RWPE1 (cell line): Measurements from ENCODE around the gene KAZN.

Source experiments
- CTCF ChIA-PET: fragments of 350-600 bp; sonication (Branson Sonifier 250); formaldehyde crosslinking; extraction: SDS; loops from one replicate; lab custom pipeline; 2021; lab: Yijun Ruan, JAX
- POLR2A ChIA-PET: fragments of 400-600 bp; formaldehyde crosslinking; extraction: SDS; loops from one replicate; lab custom pipeline; 2020; ENCODE audit warnings: antibody characterized with exemption; ENCODE audit not compliant: low non-redundant PET; lab: Yijun Ruan, JAX
- DNase-seq: peaks from one replicate; pipeline ENCODE4 v3.0.0; 2012; ENCODE audit warnings: low spot score
- H3K27ac ChIP-seq: fragments of 450-650 bp; 2 replicates; pipeline ENCODE4 v1.5.1; 2017
- TF ChIP-seq, protein P1 (sequence below): fragments of 450-650 bp; conservative IDR thresholded peaks from 2 replicates; pipeline ENCODE4 v1.5.1; 2017; ENCODE audit warnings: low read depth, mild to moderate bottlenecking

The KAZN gene

GRCh38 chr1:15155191-15155590 lies 556.7 kb downstream of the KAZN start:
- ChIA-PET POLR2A (no interaction called here), CTCF (interaction anchor here (0.5 kb wide), 1 partner anchor 828 kb away, joined by 3 read pairs; no protein-coding TSS in a partner anchor)
- peak overlapping the region; percentile 88 for H3K27ac ChIP-seq
- TF ChIP-seq, protein P1, sequence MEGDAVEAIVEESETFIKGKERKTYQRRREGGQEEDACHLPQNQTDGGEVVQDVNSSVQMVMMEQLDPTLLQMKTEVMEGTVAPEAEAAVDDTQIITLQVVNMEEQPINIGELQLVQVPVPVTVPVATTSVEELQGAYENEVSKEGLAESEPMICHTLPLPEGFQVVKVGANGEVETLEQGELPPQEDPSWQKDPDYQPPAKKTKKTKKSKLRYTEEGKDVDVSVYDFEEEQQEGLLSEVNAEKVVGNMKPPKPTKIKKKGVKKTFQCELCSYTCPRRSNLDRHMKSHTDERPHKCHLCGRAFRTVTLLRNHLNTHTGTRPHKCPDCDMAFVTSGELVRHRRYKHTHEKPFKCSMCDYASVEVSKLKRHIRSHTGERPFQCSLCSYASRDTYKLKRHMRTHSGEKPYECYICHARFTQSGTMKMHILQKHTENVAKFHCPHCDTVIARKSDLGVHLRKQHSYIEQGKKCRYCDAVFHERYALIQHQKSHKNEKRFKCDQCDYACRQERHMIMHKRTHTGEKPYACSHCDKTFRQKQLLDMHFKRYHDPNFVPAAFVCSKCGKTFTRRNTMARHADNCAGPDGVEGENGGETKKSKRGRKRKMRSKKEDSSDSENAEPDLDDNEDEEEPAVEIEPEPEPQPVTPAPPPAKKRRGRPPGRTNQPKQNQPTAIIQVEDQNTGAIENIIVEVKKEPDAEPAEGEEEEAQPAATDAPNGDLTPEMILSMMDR = no peak
- no peak for DNase-seq

- no peak for DNase-seq
- TF ChIP-seq, protein P1 = no peak
- ChIA-PET POLR2A (no interaction called here), CTCF (interaction anchor here (0.6 to 1.6 kb wide), 5 partner anchors 22 to 315 kb away, joined by 3 to 4 read pairs (median 3); no protein-coding TSS in a partner anchor)
- H3K27ac ChIP-seq = peak overlapping the region; percentile 88
These were observed 557.6 kb downstream of the KAZN start for GRCh38 chr1:15155888-15156741.

DNA sequence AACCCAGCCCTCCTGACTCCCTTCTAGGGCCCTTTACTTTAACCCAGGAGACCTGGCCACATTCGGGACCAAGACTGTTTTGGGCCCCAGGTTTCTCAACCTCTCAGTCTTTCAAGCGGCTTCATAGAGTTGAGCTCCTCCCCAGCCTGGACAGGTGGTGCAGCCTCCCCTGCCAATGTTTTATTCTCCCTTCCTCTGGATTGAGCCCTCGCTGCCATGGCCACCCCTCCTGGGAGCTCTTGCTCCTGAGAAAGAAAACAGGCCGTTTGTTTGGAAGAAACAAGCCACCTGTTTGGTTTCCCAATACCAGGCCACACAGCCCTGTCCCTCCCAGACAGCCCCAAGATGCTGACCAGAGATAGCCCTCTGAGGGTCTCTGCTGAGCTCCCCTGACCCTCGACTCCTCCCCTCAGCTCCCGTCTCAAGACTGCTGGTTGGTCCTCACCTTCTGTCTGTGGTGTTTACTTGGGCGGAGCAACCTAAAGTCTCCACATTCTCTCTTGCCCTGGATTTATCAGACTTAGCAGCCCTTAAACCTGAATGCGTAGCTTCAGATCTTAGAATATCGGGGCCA lies 558.4 kb downstream of the KAZN start:
- POLR2A ChIA-PET = no interaction called here
- no peak for DNase-seq
- TF ChIP-seq, protein P1 = no peak
- CTCF ChIA-PET = interaction anchor here (0.6 to 1.6 kb wide), 4 partner anchors 21 to 314 kb away, joined by 3 to 4 read pairs (median 3); no protein-coding TSS in a partner anchor
- peak overlapping the region; percentile 88 for H3K27ac ChIP-seq

DNA sequence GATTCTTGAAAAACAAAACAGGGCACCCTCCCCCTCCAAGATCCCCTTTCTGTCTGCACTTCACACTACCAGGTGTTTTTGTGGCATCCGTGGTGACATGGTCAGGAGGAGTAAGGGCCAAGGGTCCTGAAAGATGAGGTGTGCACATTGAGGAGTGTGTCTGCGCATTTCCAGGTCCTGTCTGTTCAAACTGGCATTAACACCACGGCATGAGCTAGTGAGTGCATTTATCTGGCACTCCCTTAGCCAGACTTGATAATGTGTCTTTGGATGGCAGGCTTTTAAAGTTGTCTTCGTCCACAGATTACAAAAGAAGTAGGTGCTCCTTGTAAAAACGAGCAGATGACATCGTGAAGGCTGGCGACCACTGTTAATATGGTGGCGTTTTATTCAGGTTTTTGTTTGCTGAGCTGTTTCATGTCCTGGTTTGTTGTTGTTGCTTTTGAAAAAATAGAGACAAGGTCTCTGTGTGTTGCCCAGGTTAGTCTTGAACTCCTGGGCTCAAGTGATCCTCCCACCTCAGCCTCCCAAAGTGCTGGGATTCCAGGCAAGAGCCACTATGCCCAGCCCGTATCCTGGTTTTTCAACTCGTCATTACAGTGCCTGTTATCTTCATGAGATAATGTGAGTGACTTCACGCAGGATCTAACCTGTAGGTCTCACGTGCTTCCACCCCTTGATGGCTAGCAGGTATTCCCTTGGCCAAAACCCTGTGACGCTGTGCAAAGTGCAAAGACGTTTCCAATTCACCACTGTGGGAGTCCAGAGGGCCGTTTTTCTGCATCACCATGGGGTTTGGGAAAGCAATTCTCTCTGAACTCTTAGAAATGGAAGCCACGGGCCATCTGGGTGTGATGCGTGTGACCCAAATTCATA lies 559.3 kb downstream of the KAZN start:
- ChIA-PET CTCF (interaction anchor here (1.0 to 1.6 kb wide), 3 partner anchors 27 to 115 kb away, joined by 3 to 4 read pairs (median 3); no protein-coding TSS in a partner anchor), POLR2A (no interaction called here)
- no peak for DNase-seq
- H3K27ac ChIP-seq = peak overlapping the region; percentile 88
- TF ChIP-seq, protein P1 = no peak

GRCh38 chr1:15158506-15159165 lies 560.2 kb downstream of the KAZN start:
- peak; percentile 74 for DNase-seq
- ChIA-PET POLR2A (no interaction called here), CTCF (interaction anchor here (0.5 to 1.0 kb wide), 3 partner anchors 28 to 1173 kb away, joined by 3 to 5 read pairs (median 3); no protein-coding TSS in a partner anchor)
- H3K27ac ChIP-seq = peak overlapping the region; percentile 88
- TF ChIP-seq, protein P1 = no peak
